GM13976 (cell line): ENCODE data around the gene NEK9.

Experiments
- DNase-seq: peaks from one replicate; pipeline ENCODE4 v3.0.0; 2012; ENCODE audit warnings: low spot score
- CTCF ChIP-seq: IDR thresholded peaks from 2 replicates; pipeline ENCODE4 v1.5.1; 2012; ENCODE audit warnings: borderline replicate concordance, mild to moderate bottlenecking; ENCODE audit not compliant: insufficient read depth; ENCODE audit errors: extremely low read depth, missing control alignments, control extremely low read depth
- in situ Hi-C: fragments of 300-500 bp; cut with MboI; formaldehyde crosslinking; loops from one replicate; pipeline ENCODE4 v1.12.0; 2022; ENCODE audit warnings: low sequenced_read_pairs, mixed read lengths, inconsistent platforms; ENCODE audit not compliant: unreplicated experiment

The NEK9 gene

GRCh38 chr14:75140620-75141019 is 13.8 kb upstream of the NEK9 start:
- no peak for TF ChIP-seq CTCF

GRCh38 chr14:75139185-75139584 is 12.3 kb upstream of the NEK9 start:
- in situ Hi-C loops: loop anchor here (25.0 kb wide), 1 partner anchor 348 kb away; no protein-coding TSS in a partner anchor
- TF ChIP-seq CTCF: no peak
- DNase-seq: no peak

More at GRCh38 chr14:75140620-75141019, 13.8 kb upstream of the NEK9 start:
- in situ Hi-C loops: loop anchor here (25.0 kb wide), 1 partner anchor 347 kb away; no protein-coding TSS in a partner anchor
- no peak for DNase-seq

GRCh38 chr14:75138492-75138891 is 11.6 kb upstream of the NEK9 start:
- TF ChIP-seq CTCF: no peak
- DNase-seq: no peak
- in situ Hi-C loops: loop anchor here (25.0 kb wide), 1 partner anchor 349 kb away; no protein-coding TSS in a partner anchor

- no peak for DNase-seq
- in situ Hi-C loops: loop anchor here (5.0 to 25.0 kb wide), 2 partner anchors 168 to 353 kb away; no protein-coding TSS in a partner anchor
- no peak for TF ChIP-seq CTCF
These were observed 7.8 kb upstream of the NEK9 start for GRCh38 chr14:75134644-75135043.

GRCh38 chr14:75133597-75133996 is 6.7 kb upstream of the NEK9 start:
- TF ChIP-seq CTCF: no peak
- in situ Hi-C loops: loop anchor here (5.0 to 25.0 kb wide), 2 partner anchors 169 to 354 kb away; no protein-coding TSS in a partner anchor

GRCh38 chr14:75132382-75133086 is 5.7 kb upstream of the NEK9 start:
- DNase-seq: peak; percentile 47
- in situ Hi-C loops: loop anchor here (5.0 to 25.0 kb wide), 2 partner anchors 170 to 355 kb away; no protein-coding TSS in a partner anchor
- peak; percentile 74 for TF ChIP-seq CTCF

More at GRCh38 chr14:75133597-75133996, 6.7 kb upstream of the NEK9 start:
- DNase-seq: no peak
